SH-SY5Y (cell line): ENCODE measurements around the gene SMC3.

Experiments
- GATA2 ChIP-seq: IDR thresholded peaks from 2 replicates; pipeline ENCODE4 v1.6.1; 2011; ENCODE audit warnings: mild to moderate bottlenecking, low read depth, low read length
- GATA3 ChIP-seq: IDR thresholded peaks from 2 replicates; pipeline ENCODE4 v1.6.1; 2011; ENCODE audit warnings: low read depth, mild to moderate bottlenecking, low read length, moderate library complexity

Gene SMC3

GRCh38 chr10:110562348-110562747 lies 5.1 kb upstream of the SMC3 start:
- no peak for TF ChIP-seq GATA2
- TF ChIP-seq GATA3 = no peak

GRCh38 chr10:110563132-110563531 lies 4.4 kb upstream of the SMC3 start:
- no peak for TF ChIP-seq GATA2
- no peak for TF ChIP-seq GATA3

- TF ChIP-seq GATA3 (peak; percentile 16; the same call in 1 of the 2 replicates), GATA2 (peak; percentile 86)
Observed at GRCh38 chr10:110566472-110567200, 859 bp upstream of the SMC3 start.

DNA sequence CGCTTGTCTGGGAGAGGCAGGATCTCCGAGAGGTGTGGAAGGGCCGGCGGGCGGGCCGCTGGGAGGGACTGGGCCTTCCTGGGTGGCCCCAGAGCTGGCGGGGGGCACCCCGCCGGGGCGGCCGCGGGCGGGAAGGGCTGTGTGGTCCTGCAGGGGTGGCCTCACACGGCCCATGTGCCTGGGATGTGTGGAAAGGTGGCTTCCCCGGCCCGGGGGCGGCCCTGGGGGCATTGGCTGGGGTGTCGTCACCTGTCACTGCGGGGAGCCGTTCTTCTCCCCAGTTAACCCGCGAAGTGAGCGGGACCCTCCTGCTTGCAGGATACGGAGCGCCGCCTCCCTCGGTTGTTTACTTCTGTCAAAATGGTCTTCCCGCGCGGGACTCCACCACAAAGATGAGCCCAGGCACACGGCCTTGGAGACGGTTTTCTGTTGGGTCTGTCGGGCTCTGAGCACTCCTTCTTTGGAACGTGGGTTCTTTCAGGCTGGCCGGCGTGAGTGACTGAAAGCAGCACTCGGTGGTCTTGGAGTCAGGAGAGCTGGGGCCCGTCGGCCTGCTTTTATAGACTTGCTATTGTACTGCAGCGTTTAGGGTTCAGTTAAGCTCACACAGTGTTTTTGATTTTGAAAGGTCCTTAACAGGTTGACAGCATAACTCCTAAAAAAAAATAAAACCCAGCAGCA lies 700 bp downstream of the SMC3 start:
- TF ChIP-seq GATA3 (no peak), GATA2 (no peak)

GRCh38 chr10:110569122-110569521 lies 1.6 kb downstream of the SMC3 start:
- TF ChIP-seq GATA3 (no peak), GATA2 (no peak)

GRCh38 chr10:110569736-110570135 lies 2.2 kb downstream of the SMC3 start:
- TF ChIP-seq GATA3 = no peak
- no peak for TF ChIP-seq GATA2

DNA sequence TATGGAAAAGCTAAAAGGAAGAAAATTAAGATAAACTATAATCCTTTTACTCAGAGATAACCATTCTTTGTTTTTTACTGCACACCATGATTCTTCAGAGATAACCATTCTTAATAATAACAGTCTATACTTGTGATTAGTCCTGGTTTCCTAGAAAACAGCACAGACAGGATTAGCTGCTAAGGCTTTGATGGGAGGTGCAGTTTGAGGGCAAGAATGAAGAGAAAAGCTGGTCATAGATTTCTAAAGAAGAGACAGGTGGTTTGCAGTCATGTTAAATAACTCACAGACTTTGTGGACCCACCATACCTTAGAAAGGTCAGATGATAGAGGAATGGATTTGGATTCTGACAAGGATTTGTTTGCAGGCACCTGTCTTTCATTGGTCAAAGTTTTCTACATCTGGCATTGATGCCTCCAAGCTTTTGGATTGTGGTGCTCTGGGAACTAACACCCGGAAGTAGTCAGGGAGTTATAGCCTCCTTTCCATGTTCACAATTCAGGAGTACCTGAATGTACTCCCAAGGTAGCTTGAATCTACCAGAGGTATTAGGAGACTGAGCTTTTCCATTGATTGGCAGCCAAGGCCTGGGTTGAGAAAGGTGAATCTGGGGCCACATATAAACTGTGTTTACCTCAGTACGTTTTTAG lies 3.7 kb downstream of the SMC3 start:
- TF ChIP-seq GATA2 = no peak
- no peak for TF ChIP-seq GATA3

DNA sequence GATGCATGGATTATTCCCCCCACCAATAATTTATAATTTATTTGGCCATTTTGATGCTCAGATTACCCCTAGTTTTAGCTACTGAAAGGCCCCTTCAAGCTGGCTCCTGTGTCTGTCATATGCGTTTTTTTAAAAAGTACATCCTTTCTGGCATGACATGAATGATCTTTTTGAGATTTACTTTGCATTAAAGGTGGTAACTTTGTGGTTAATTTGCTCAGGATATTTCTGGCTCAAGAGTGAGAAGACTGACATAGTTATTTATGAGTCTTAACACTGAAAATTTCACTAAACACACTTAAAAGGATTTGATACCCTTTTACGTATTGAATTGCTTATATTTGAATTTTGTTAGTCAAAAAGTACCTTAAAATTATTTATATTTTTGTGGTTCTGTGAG lies 5.4 kb downstream of the SMC3 start:
- TF ChIP-seq GATA2 (no peak), GATA3 (no peak)

- TF ChIP-seq GATA2 (no peak), GATA3 (no peak)
Observed at GRCh38 chr10:110574420-110574819, 6.9 kb downstream of the SMC3 start.

DNA sequence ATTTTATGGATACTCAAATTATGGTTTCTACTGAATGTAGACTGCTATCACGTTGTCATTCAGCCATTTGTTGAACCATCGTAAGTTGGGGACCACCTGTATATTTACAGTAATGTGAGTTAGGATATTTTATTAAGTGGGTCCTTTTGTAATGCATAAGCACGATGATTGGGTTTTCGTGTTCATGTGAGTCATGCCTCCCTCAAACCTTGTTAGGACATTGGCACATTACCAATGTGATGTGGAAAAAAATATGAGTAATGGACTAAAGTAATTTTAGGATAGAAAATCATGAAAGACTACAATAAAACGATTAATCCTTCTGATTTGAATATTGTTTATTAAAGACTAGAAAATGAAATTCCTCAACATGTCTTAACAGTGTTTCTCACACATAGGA lies 8.7 kb downstream of the SMC3 start:
- TF ChIP-seq GATA2 = no peak
- no peak for TF ChIP-seq GATA3

- TF ChIP-seq GATA3 (no peak), GATA2 (no peak)
Observed at GRCh38 chr10:110577056-110577455, 9.6 kb downstream of the SMC3 start.

GRCh38 chr10:110584006-110584405 lies 16.5 kb downstream of the SMC3 start:
- TF ChIP-seq GATA3 (no peak), GATA2 (no peak)

- TF ChIP-seq GATA3 (no peak), GATA2 (no peak)
Observed at GRCh38 chr10:110591760-110592159, 24.3 kb downstream of the SMC3 start.

GRCh38 chr10:110597476-110597875 lies 30.0 kb downstream of the SMC3 start:
- TF ChIP-seq GATA2 (no peak), GATA3 (no peak)
